T-helper 9 cell (primary cell): ENCODE data around the gene ARAF.
A peak's percentile ranks its signal among the peaks of the same experiment; 100 is the strongest.
"Not testable (repeated sequence)": the region's sequence is repeated elsewhere in the genome, so short reads cannot be mapped to it uniquely, and the experiment has no call there.

ENCODE experiments used
- DNase-seq: peaks from one replicate; pipeline ENCODE4 v3.0.0-alpha.2; 2020
- total RNA-seq, 2 donors: gene quantifications; one replicate each; lab custom pipeline; 2026; lab: John Stamatoyannopoulos, UW

ARAF gene
- total RNA-seq = 85.9 to 116 reads per million in 2 donors

GRCh38 chrX:47560934-47561658, at the start of gene ARAF:
Gene ARAF (plus strand): TSS chrX:47561205. CDS start chrX:47562968, 1,763 bp downstream.
- peak; percentile 89 for DNase-seq

- not testable (repeated sequence) for DNase-seq
Observed at GRCh38 chrX:47512383-47512782, 48.6 kb upstream of the ARAF start.

GRCh38 chrX:47513034-47513965, 47.7 kb upstream of the ARAF start:
- DNase-seq = not testable (repeated sequence)

GRCh38 chrX:47514533-47515235, 46.3 kb upstream of the ARAF start:
- no peak for DNase-seq

- DNase-seq = no peak
Observed at GRCh38 chrX:47515941-47516665, 44.9 kb upstream of the ARAF start.

- DNase-seq = no peak
Observed at GRCh38 chrX:47518144-47518543, 42.9 kb upstream of the ARAF start.

GRCh38 chrX:47523297-47523696, 37.7 kb upstream of the ARAF start:
- DNase-seq = peak; percentile 77

- DNase-seq = no peak
Observed at GRCh38 chrX:47523713-47524166, 37.3 kb upstream of the ARAF start.

- DNase-seq = no peak
Observed at GRCh38 chrX:47529548-47529947, 31.5 kb upstream of the ARAF start.

- DNase-seq = no peak
Observed at GRCh38 chrX:47530049-47530448, 31.0 kb upstream of the ARAF start.

- DNase-seq = no peak
Observed at GRCh38 chrX:47539860-47540259, 21.1 kb upstream of the ARAF start.

- DNase-seq = no peak
Observed at GRCh38 chrX:47540754-47541538, 20.1 kb upstream of the ARAF start.

- DNase-seq = no peak
Observed at GRCh38 chrX:47543496-47543895, 17.5 kb upstream of the ARAF start.

- DNase-seq = peak; percentile 62
Observed at GRCh38 chrX:47556045-47556623, 4.9 kb upstream of the ARAF start.

GRCh38 chrX:47558436-47558835, 2.6 kb upstream of the ARAF start:
- DNase-seq = no peak

GRCh38 chrX:47560179-47560933, 649 bp upstream of the ARAF start:
- no peak for DNase-seq

GRCh38 chrX:47561659-47562151, 700 bp downstream of the ARAF start:
- DNase-seq = no peak

- DNase-seq = no peak
Observed at GRCh38 chrX:47562615-47563243, 1.7 kb downstream of the ARAF start.

GRCh38 chrX:47563801-47564315, 2.9 kb downstream of the ARAF start:
- DNase-seq = no peak
